NCI-H748 (cell line): ENCODE results near the gene LTO1.
A peak's percentile ranks its signal among the peaks of the same experiment; 100 is the strongest.

Experiments used
- DNase-seq: peaks from one replicate; lab custom pipeline; 2025; ENCODE audit not compliant: unreplicated experiment; lab: John Stamatoyannopoulos, UW

The LTO1 gene, protein sequence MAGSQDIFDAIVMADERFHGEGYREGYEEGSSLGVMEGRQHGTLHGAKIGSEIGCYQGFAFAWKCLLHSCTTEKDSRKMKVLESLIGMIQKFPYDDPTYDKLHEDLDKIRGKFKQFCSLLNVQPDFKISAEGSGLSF

DNA sequence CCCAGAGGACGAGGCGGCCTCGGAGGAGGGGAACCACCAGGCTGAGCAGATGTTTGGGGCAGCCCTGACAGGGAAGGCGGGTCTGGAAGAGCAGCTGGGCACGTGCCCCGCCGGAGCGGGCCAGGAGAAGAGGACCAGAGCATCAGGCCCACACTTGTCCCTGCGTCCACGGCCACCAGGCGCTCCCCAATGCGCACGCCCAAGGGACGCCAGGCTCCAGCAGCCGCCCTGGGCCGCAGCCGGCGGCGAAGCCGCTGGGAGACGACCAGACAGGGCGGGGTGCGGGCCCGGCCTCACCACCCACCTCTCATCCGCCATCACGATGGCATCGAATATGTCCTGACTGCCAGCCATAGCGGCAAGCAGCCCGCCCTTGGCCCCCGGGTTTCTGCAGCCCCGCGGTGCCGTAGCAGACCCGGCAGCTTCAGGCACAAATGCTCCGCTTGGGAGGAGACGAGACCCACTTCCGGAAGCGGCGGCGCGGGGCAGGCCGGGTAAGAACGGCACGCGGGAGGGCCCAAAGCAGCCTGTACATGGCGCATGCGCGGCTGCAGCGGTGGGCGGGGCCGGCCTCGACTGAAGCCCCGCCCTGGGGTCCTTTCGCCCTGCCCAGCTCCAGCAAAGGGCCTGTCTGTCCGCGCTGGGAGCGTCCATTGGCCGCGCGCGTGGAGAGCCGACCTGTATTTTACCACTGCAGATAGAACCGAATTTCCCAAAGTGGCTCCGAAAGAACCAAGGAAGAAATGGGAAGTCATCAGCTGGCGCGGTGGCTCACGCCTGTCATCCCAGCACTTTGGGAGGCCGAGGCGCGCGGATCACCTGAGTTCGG, at the start of gene LTO1:
Gene LTO1, minus strand, starts transcription at position 468 of the 829 bp plus-strand sequence. Its CDS starts 114 bp downstream, at position 354.
- DNase-seq, result peak; percentile 90

DNA sequence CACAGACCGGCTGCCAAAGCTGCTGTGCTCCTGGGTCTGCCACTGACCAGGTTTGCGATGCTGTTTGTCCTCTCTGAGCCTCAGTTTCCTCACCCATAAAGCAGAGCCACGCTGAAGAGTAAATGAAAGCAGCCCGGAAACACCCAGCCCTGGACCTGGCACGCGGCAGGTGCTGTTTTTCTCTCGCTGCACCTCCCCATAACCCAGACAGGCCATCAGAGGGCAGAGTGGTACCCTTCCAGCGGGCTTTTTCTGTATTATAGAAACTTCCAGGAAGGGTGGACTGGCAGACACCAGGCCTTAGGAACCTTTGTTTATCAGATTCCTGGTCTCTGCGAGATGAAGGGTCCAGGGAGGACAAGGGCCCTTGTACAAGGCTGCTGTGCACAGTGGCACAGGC, 46.6 kb upstream of the LTO1 start:
- peak; percentile 32 for DNase-seq

DNA sequence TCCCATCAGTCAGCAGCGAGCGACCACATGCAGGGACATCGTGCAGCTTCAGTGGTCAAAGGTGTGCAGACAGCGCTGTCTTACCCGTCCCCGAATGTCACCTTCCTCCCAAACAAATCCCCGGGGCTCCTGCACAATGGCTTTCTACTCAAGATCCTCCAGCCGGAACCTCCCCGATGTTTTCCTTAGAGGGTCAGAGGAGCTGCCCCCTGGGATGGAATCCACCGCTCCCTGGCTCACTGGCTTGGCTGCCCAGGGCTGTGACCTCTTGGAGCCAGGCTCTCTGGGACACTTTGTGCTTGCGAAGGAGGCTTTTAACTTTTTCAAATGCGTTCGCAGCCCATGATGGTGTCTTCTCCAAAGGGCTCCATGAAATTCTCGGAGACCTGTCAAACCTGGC, 46.0 kb upstream of the LTO1 start:
- no peak for DNase-seq

DNA sequence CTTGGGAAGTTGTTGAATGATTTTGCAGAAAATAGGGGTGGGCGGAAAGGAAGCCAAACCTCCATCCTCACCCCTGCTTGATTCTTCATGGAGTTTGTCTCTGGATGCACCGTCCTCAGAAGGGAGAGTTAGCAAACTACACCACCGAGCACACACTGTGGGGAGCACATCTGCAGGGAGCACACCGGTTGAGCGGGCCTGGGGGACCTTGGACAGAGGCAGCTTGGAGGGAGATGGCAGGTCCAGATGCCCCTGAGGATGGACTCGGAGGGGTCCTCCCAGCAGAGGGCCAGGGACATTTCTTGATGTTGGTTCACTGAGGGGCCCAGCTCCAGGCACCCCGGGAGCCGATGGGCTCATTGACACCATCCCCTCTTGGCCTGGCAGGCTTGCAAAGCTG, 43.8 kb upstream of the LTO1 start:
- DNase-seq, result no peak

DNA sequence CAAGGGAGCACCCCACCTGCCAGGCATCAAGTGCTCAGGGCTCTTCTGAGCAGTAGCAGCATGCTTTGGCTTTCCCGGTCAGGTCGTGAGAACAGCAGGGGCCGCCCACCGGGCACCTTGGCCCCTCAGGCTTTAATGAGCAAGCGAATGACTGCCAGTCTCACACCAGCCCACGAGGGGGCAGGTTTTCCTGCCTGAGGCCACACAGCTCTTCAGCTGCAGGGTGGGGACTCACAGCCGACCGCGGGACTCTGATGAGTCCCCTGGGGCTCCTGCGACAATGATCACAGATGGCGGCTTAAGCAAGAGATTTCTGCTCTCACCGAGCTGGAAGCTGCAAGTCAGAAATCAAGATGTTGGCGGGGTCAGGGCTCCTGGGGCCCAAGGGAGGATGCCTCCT, 43.0 kb upstream of the LTO1 start:
- peak; percentile 88 for DNase-seq

DNA sequence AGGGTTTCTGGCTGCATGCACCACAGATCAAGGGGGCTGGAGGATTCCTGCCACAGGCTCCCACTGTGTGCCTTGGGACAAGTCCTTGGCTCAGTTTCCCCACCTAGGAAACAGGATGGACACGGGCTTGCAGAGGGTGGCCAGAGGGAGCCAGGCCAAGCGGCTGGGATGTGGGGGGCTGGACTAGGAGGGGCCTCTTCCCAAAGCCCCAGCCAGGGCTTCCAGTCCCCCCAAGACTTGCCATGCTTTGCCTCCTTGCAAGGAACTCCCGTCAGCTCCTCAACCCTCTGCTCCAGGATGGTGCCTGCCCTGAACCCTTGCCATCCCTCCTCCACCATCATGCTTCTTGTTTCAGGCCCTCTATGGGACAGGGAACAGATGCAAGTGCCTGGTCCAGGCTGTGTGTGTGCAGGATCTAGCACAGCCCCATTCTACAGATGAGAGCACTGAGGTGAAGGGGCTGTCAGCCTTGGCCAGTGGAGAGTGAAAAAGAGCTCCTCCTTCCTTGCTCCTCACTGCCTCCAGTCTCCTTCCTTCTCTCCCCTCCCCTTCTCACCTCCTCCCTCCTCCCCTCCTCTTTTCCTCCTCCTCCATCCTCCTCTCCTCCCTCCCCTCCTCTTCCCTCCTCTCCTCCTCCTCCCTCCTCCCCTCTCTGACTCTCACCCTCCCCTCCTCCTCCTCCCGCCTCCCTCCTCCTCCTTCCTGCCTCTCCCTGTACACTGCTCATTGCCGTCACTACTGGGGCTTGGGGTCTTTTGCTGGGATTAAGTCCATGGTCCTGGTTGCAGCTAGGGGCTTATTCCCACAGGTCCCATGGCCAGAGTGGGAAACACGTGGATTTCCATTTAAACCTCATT, 42.0 kb upstream of the LTO1 start:
- DNase-seq, result no peak

DNA sequence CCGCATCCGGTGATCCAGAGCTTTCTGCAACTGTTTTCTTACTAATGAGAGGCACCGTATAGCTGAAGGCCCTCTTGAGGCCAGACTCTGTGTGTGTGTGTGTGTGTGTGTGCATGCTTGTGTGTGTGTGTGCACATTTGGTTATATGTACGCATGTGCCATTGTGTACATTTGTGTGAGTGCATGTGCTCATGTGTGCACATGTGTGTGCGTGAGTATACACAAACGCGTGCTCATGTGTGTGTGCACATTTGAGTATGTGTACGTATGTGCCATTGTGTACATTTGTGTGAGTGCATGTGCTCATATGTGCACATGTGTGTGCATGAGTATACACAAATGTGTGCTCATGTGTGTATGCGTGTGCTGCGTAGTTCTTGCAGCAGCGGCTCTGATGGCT, 40.9 kb upstream of the LTO1 start:
- DNase-seq, result no peak

DNA sequence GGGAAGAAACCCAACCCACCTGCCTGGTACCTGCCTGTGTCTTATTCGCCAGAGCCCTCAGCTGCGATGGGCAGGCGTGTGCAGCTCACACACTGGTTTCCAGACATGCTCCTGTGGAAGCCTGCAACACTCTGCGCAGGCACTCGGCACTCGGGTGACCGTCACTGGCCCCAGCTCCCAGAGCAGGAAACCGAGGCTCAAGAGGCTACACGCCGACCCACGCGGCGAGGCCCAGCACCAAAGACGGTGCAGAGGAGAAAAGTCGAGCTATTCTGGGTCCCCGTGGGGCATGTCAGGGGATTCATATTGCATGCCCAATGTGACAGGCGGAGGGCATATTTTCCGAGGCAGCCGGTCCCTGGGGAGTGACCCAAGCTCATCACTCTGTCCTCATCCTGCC, 40.3 kb upstream of the LTO1 start:
- no peak for DNase-seq

DNA sequence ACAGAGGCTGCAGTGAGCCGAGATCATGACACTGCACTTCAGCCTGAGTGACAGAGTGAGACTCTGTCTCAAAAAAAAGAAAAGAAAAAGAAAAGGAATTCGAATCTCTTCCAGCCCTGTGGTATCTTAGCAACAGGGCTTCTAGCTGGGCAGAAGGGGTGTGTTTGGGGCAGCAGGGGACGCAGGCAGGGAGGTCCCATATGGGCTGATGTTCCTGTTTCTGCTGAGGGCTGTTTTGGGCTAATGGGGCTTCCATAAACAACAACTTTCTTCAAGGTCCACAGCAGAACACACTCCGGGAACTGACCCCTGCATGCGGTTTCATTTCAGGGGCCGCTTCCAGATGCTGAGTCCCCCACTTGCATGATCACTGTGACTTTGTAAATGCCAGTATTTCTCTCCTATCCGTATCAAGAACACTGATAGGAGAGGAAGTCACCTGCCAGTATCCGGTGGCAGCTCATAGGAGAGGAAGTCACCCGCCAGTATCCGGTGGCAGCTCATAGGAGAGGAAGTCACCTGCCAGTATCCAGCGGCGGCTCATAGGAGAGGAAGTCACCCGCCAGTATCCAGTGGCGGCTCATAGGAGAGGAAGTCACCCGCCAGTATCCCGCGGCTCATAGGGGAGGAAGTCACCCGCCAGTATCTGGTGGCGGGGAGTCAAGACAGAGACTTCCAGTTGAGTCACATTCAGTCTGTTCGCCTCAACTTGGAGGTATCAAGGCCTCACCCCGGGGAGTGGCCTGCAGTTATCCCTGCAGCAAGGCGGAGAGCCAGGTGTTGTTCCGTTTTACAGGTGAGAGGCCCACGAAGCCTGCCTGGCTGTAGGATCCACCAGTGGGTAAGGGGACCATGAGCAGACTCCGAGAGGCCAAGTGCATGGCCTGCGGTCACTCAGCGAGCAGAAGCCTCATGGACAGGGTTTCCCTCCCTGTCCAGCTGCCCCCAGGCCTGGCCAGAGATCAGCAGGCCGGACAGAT, 37.0 kb upstream of the LTO1 start:
- DNase-seq, result peak; percentile 28

DNA sequence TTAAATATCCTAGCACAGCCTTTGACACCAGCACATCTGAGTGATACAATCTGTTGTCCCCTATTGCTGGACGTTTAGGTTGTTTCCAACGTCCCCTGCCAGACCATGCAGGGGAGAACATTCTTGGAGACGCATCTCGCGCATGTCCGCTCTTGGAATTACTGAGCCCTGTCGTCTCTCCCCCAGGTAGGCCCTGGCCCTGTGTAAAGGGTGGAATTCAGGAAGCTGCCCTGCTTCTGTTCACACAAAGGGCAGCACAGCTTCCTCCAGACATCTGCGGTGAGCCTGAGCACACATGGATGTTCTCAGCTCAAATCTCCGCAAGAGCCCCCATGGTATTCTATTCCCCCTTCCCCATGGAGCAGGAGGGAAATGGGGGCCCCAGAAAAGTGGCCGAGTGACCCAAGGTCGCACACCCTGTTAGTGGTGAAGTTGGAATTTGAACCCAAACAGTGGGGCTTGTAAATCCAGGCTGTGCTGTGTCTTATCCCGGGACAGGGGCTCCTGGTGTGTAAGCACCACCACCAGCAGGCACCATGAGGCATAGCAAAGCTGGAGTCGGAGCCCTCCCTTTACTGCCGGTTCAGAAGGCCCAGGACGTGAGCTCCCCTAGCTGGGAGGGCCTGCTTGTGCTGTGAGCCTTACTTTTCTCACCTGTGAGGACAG, 33.7 kb upstream of the LTO1 start:
- DNase-seq, result no peak

DNA sequence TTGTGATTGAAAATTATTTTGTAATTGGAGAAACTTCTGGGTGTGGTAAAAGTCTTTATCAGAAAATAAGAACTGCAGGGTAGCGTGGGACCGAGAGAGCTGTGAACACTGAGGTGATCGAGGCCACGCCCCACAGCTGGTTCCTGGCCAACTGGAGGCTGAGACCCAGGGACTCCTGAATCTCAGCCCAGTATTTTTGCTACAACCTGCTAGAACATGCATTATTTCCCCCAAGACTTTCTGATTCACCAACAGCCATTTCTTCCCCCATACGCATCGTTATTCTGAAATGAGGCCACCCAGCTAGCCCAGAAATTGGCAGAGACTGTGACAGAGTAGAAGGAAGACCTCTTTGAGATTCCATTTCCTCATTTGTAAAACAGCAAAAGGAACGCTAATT, 32.0 kb upstream of the LTO1 start:
- DNase-seq, result peak; percentile 37

DNA sequence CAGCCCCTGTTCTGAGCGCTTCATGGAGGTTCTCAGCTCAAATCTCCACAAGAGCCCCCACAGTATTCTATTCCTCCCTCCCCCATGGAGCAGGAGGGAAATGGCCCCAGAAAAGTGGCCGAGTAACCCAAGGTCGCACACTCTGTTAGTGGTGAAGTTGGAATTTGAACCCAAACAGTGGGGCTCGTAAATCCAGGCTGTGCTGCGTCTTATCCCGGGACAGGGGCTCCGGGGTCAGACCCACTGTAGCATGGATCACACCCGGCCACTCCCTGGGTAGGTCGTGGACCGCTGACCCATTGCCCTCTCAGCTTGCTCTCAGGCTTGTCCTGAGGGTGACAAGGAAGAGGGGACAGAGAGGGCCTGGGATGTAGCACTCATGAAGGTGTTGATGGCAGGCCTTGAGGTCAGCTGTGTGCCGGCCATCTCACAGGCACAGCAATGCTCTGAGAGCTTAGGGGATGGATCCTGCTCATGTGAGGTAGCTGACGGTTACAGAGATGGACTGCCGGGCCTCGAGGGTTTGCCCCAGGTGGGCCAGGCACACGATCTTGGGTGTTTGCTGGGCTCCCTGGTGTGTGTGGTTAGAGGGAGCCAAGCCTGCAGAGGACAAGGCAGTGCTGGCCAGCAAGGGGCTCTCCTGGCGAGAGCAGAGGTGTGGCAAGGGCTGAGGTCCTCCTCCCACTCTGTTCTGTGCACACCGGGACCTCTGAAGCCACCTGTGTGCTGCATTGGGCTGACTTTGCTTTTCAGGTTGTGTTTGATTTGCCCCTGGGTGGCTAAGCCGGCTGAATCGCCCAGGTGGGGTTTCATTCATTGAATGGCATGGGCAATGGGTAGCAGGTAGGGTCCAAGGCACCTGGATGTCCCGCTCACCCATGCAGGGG, 31.0 kb upstream of the LTO1 start:
- no peak for DNase-seq

DNA sequence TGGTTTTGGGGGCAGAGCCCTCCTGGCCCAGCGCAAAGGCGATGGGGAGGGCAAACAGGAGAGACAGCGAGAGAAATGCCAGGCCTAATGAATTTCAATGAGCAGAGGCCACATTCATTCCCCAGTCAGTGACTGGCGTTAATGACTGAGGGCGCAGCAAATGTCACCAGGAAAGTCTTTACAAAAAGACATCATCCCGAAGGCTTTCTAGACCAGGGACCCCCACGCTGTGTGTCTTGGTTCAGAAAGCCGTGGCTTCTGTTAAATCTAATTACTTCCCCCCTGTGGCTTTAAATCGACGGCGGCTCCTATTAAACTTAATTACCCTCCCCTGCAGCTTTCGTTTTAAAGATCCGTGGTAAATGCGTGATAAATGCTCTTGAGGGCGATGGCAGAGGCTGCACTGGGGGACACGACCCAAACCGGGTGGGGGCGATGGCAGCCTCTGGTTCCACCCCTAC, 30.2 kb upstream of the LTO1 start:
- peak; percentile 87 for DNase-seq

DNA sequence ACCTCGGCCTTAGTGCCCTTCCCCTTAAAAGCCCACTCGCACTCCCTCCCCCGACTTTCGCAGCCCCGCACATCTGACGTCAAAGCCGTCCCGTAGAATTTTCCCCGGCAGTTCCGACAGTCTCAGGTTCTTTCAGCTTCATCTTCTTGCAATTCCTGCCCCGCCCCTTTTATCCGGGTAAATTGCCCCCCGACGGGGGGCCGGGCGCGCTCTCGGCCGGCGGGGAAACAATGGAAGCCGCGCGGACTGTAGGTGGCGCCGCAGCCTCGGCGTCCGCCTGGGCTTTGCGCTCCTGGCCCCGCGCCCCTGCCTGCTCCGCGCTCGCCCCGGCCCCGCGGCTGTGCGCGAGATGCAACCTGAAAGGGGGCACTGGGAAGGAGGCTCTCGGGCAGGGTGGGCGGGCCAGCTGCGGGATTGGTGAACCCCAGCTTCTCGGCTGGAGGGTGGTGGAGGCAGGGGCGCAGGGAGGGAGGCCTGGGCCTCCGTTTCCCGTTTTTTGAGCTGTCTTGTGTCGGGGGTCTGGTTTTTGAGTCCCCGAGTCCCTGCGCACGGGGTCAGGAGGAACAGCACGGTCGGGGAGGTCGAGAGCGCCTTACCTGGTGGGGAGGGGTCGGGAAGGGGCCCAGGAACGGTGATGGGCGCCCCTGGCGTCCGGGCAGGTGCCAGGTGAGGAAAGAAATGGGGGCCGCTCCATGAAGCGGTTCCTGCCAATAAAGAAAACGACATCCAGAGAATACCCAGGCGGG, 29.5 kb upstream of the LTO1 start:
- DNase-seq, result peak; percentile 89

DNA sequence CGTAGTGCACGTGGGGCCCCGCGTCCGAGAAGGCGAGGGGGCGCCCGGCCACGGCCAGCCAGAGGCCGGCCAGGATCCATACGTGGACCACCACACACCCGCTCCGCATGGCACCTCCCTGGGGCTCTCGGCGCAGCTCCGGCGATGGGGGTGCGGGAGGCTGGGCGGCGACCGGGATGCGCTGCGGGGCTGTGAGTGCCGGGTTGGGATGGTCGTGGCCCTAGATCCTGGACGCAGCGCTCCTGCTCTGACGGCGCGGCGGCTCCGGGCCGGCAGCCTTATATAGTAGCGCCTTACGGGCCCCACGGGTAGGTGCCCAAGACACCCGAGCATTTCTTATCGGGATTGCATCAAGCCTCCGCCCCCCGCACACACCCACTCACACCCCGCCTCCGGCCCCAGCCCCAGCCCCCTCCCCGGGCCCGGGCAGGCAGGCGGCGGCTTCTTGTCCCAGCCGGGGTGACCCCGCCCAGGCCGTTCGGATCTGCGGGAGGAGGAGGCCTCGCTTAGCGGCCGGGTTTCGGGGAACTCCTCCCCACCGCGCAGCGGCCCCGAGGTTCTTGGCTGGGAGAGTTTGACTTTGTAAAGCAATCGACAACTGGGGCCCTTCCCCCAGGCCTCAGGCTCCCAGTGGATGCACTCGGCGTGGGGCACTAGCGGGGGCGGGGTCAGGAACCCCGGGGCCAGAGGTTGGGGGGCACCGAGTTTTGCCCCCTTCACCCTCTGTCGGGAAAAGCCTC, 28.8 kb upstream of the LTO1 start, which contains the start of gene FGF19:
Gene FGF19, minus strand, starts transcription at position 255 of the 740 bp plus-strand sequence. Its CDS starts 146 bp downstream, at position 109.
- peak; percentile 43 for DNase-seq

DNA sequence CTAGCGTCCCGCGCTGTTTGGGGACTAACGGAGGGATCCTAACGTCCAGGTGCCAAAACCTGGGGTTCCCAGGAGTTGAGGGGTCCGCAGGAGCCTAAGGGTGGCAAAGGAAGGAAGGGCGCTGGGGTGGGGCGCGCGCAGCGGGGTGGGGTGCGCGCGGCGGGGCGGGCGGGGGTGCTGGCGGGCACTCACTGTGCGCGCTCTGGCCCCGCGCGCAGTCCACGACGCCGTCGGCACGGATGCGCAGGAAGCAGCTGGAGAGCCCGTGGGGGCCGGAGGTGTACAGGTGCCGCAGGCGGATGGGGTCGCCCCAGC, 28.3 kb upstream of the LTO1 start:
- peak; percentile 30 for DNase-seq

DNA sequence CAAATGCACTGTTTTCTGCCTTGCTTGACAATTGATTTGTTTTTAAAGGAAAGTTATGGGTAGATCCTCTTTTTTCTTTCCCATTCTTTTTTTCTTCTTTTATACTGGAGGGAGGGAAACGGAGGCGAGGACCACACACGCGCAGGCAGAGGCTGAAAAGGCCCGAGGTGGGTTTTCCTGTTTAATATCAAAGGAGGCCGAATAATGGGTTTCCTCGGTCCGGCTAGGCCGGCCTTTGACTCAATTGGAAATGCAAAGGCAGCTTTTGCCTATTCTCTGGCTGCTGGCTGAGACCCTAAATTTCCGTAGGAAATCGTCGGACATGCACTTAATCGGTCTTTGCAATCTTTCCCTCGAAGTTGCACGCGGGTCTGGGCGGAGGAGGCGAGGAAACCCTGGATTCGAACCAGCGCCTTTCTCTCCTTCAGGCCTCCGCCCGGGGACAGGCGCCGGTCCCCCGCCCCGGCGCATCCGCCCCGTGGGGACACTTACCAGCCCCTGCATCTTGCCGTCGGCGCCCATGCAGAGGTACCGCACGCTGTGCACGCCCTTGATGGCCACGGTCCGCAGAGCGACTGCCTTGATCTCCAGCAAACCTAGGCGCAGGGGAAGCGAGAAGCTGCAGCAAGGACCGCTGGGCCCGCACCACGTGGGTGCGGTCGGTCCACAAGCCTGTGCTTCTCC, 27.8 kb upstream of the LTO1 start:
- peak; percentile 25 for DNase-seq
